Testis (tissue), 3 donors: ENCODE results near the gene RXRA. TPM values are rescaled to one million over a fixed set of nuclear protein-coding genes. Genes with fewer than 3 reads are reported as not detected.

Experiments
- DNase-seq: peaks from one replicate; pipeline ENCODE4 v3.0.0-alpha.2; 2019
- H3K27ac ChIP-seq, 2 donors: fragments of 200-600 bp; sonication (generic); one replicate each; pipeline ENCODE4 v1.5.1; 2019
- H3K27me3 ChIP-seq: fragments of 200-600 bp; sonication (generic); one replicate; pipeline ENCODE4 v1.5.1; 2019
- H3K36me3 ChIP-seq: fragments of 200-600 bp; sonication (generic); one replicate; pipeline ENCODE4 v1.5.1; 2017; ENCODE audit warnings: low read depth; ENCODE audit errors: missing control alignments
- H3K4me1 ChIP-seq: fragments of 200-600 bp; sonication (generic); one replicate; pipeline ENCODE4 v1.5.1; 2019
- H3K4me3 ChIP-seq, 2 donors: fragments of 200-600 bp; sonication (generic); one replicate each; pipeline ENCODE4 v1.5.1; 2017 to 2019
- H3K9me3 ChIP-seq: fragments of 200-600 bp; sonication (generic); one replicate; pipeline ENCODE4 v1.5.1; 2017
- CTCF ChIP-seq, 3 experiments: fragments of 450-650 bp in 2 of 3; fragments of 200-600 bp in 1 of 3; sonication (generic) in 1 of 3; IDR thresholded peaks; one replicate each; pipeline ENCODE4 v1.5.1; 2016 to 2019; ENCODE audit warnings: antibody characterized with exemption in 3 of 3, mild to moderate bottlenecking in 2 of 3, moderate library complexity in 1 of 3
- POLR2A ChIP-seq: fragments of 450-650 bp; IDR thresholded peaks from one replicate; pipeline ENCODE4 v1.6.1; 2017; ENCODE audit warnings: antibody characterized with exemption, mild to moderate bottlenecking, moderate library complexity
- WGBS, 2 donors: methylation state at CpG; one replicate each; pipeline ENCODE4 v1.1.5; 2018; 5-methylcytosine and 5-hydroxymethylcytosine counted together
- intact Hi-C: fragments of 100-400 bp; cut with DNase I; formaldehyde crosslinking; loops from one replicate; pipeline ENCODE4 v1.15.1; 2023; ENCODE audit warnings: low total_unique reads
- polyA plus RNA-seq: library from polyadenylated mRNA; stranded (reverse); fragments of 350-450 nt; fragmentation: Illumina TruSeq; extraction: RNeasy Lipid Tissue Mini Kit (QIAGEN cat#74804); gene quantifications from one replicate; pipeline ENCODE4 v1.2.3, GENCODE V29; 2014; ENCODE audit warnings: low read depth, low replicate concordance; ENCODE audit not compliant: insufficient read depth
- total RNA-seq, 2 donors: library from RNA; depleted of rRNA; stranded (reverse); fragments of >200 nt; gene quantifications; one replicate each; pipeline ENCODE4 v1.2.3, GENCODE V29; 2016

The RXRA gene
- total and polyA plus RNA-seq, 3 donors from 2014 or later = 31.3 to 61.0 (median 47.3) TPM

DNA sequence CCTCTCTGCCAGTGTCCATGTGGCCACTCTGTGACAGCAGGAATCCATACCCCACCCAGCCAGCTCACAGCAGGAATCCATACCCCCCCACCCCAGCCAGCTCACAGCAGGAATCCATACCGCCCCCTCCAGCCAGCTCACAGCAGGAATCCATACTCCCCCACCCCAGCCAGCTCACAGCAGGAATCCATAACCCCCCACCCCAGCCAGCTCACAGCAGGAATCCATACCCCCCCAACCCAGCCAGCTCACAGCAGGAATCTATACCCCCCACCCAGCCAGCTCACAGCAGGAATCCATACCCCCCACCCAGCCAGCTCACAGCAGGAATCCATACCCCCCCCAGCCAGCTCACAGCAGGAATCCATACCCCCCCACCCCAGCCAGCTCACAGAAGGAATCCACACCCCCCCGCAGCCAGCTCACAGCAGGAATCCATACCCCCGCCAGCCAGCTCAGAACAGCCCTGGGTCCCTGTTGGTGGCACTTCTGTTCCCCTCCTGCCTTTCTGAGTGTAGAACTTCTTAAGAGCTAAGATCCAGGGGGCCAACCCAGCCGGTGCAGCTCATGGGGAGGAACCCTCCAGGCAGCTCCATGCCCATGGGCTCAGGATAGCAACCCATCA is 8.4 kb upstream of the RXRA start:
- WGBS, 2 donors = 80 to 93% methylated on average over 1 to 2 of the region's 4 CpGs
- no peak for DNase-seq
- no peaks in the 10 kb centered on the region for H3K36me3 ChIP-seq
- H3K4me1 ChIP-seq = peaks cover 8% of the 10 kb centered on the region
- no peak overlapping the region for H3K27ac ChIP-seq
- no peaks in the 10 kb centered on the region for H3K27me3 ChIP-seq
- TF ChIP-seq POLR2A = no peak
- TF ChIP-seq CTCF (IDR thresholded peaks at IDR 0.05) = no peak
- no peak overlapping the region for H3K4me3 ChIP-seq
- intact Hi-C loops = no loop called here
- no peaks in the 10 kb centered on the region for H3K9me3 ChIP-seq

DNA sequence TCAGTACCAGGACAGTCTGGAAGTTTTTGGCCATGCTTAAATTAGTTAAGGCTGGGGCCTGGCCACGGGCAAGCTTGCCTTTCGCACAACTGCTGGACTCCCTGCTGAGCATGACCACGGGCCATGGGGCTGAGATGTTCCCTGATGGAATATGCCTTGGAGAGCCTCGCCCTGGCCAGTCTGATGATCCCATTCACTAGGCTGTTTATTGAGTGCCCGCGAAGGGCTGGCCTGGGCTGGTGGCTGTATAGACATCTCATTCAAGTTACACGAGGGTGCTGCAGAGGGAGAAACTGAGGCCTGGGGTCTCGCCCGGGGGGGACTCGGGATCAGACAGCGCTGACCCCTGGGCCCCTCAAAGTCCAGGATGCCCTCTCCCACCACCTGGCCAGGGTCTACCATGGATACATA is 7.8 kb upstream of the RXRA start:
- H3K9me3 ChIP-seq = no peaks in the 10 kb centered on the region
- DNase-seq = no peak
- no peak overlapping the region for H3K27ac ChIP-seq
- peaks cover 8% of the 10 kb centered on the region for H3K4me1 ChIP-seq
- TF ChIP-seq CTCF (IDR thresholded peaks at IDR 0.05) (no peak), POLR2A (no peak)
- no peaks in the 10 kb centered on the region for H3K36me3 ChIP-seq
- H3K27me3 ChIP-seq = no peaks in the 10 kb centered on the region
- H3K4me3 ChIP-seq = no peak overlapping the region
- intact Hi-C loops = no loop called here
- WGBS, 2 donors = 70 to 94% methylated on average over 2 to 11 of the region's 11 CpGs

DNA sequence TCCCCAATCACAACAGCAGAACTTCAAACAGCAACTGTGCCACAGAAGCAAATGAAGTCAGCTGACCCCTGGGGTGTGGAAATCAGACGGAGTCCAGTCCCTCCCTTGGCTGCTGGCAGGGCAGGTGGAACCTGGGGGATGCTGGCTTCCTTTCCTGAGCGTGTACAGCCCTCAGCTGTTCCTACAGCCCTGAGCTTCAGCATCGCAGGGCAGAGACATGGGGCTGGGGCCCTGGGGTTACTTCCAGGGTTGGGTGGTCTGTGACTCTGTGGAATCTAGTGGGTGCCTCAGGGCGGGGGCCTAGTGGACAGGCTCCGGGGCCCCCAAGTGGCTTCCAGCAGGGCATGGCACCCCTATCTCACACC is 7.3 kb upstream of the RXRA start:
- no peak overlapping the region for H3K4me3 ChIP-seq
- no peaks in the 10 kb centered on the region for H3K9me3 ChIP-seq
- H3K27ac ChIP-seq = no peak overlapping the region
- DNase-seq = no peak
- TF ChIP-seq POLR2A (no peak), CTCF (IDR thresholded peaks at IDR 0.05) (no peak)
- H3K4me1 ChIP-seq = peaks cover 11% of the 10 kb centered on the region
- H3K27me3 ChIP-seq = no peaks in the 10 kb centered on the region
- H3K36me3 ChIP-seq = no peaks in the 10 kb centered on the region
- WGBS, 2 donors = 85 to 86% methylated on average over 2 to 5 of the region's 5 CpGs
- intact Hi-C loops = no loop called here

GRCh38 chr9:134319306-134320125 is 6.7 kb upstream of the RXRA start:
- intact Hi-C loops = loop anchor here (5.0 kb wide), 1 partner anchor 142 kb away; no protein-coding TSS in a partner anchor
- TF ChIP-seq CTCF (IDR thresholded peaks at IDR 0.05) (no peak), POLR2A (no peak)
- Histone ChIP-seq H3K27ac (no peak overlapping the region), H3K9me3 (no peaks in the 10 kb centered on the region), H3K27me3 (no peaks in the 10 kb centered on the region), H3K4me1 (peaks cover 14% of the 10 kb centered on the region), H3K4me3 (no peak overlapping the region), H3K36me3 (no peaks in the 10 kb centered on the region)
- WGBS, 2 donors = 81 to 84% methylated on average over 16 to 24 of the region's 24 CpGs
- DNase-seq = no peak
